Aorta (tissue), 5 donors: ENCODE results near the gene SEC61A1. TPM values are rescaled to one million over a fixed set of nuclear protein-coding genes. Genes with fewer than 3 reads are reported as not detected.

Experiments used
- ATAC-seq: fragments of 200-7000 bp; cut with Tn5 transposase; one replicate; pipeline ENCODE4 v1.9.1; 2022; ENCODE audit warnings: moderate library complexity; ENCODE audit not compliant: low FRiP score
- DNase-seq, 2 donors: peaks; one replicate each; pipeline ENCODE4 v3.0.0-alpha.2; 2020
- H3K27ac ChIP-seq, 2 donors: one replicate each; pipeline ENCODE4 v1.5.1; 2013; ENCODE audit warnings: low read length in 2 of 2, mild to moderate bottlenecking in 2 of 2, moderate library complexity in 2 of 2, control low read depth in 1 of 2, inconsistent platforms in 1 of 2, low read depth in 1 of 2
- H3K27me3 ChIP-seq, 2 donors: one replicate each; pipeline ENCODE4 v1.6.1; 2013; ENCODE audit warnings: control low read depth in 1 of 2, low read length in 1 of 2, mild to moderate bottlenecking in 1 of 2, moderate library complexity in 1 of 2; ENCODE audit not compliant: insufficient read depth in 2 of 2, control insufficient read depth in 1 of 2
- H3K36me3 ChIP-seq, 2 donors: one replicate each; pipeline ENCODE4 v1.6.1; 2013; ENCODE audit warnings: control low read depth in 1 of 2, low read length in 1 of 2, mild to moderate bottlenecking in 1 of 2; ENCODE audit not compliant: insufficient read depth in 2 of 2, control insufficient read depth in 1 of 2
- H3K4me1 ChIP-seq, 2 donors: one replicate each; pipeline ENCODE4 v1.6.1; 2013; ENCODE audit warnings: low read length in 2 of 2, control low read depth in 1 of 2, mild to moderate bottlenecking in 1 of 2, moderate library complexity in 1 of 2; ENCODE audit not compliant: insufficient read depth in 2 of 2, control insufficient read depth in 1 of 2
- H3K4me3 ChIP-seq, 2 donors: one replicate each; pipeline ENCODE4 v1.5.1; 2013; ENCODE audit warnings: low read length in 2 of 2, control low read depth in 1 of 2, mild to moderate bottlenecking in 1 of 2
- H3K9me3 ChIP-seq: one replicate; pipeline ENCODE4 v1.6.1; 2013; ENCODE audit warnings: mild to moderate bottlenecking, low read length; ENCODE audit not compliant: control insufficient read depth
- WGBS, 2 donors: extraction: QIAGEN DNeasy Blood & Tissue Kit; methylation state at CpG; one replicate each; pipeline ENCODE4 v1.1.7; 2013; 5-methylcytosine and 5-hydroxymethylcytosine counted together
- intact Hi-C, 2 donors: fragments of 100-400 bp; cut with DNase I; formaldehyde crosslinking; loops; one replicate each; pipeline versions ENCODE4 v1.14.2 to v1.15.0; 2022
- long read RNA-seq, 2 donors: library from polyadenylated mRNA; unstranded; transcript quantifications; one replicate each; pipeline ENCODE4 v2.0.0, GENCODE V29; 2020 to 2021
- polyA plus RNA-seq, 2 donors: library from polyadenylated mRNA; stranded (reverse); fragments of 200-250 nt; gene quantifications; one replicate each; pipeline ENCODE4 v1.2.3, GENCODE V29; 2013
- total RNA-seq, 2 donors: library from RNA; stranded (reverse); fragmentation: NEBNext Ultra II Directional; extraction: Animal tissue kit (Norgen Biotek cat#: 25700); gene quantifications; one replicate each; pipeline ENCODE4 v1.2.1, GENCODE V29; 2021
- donor health status: healthy with polysubstance abuse.
- donor health status: Bipolar disorder and iron deficiency.
- donor health status: DM: no; HTN: no; CAD: no.
- donor health status: DM: no; HTN: no; CAD: no.
- donor health status: DM: yes; HTN: yes; CAD: no.

The SEC61A1 gene
- total RNA-seq (100 to 1,000 TPM; 156 to 172 TPM), polyA plus RNA-seq (100 to 1,000 TPM in 1 of 2 donors, 10 to 100 TPM in 1; 33.6 to 127 TPM)
- long read RNA-seq, donor 1, transcript SEC61A1-201 (12 exons, 3,635 nt) = major isoform, 142 of 518 reads
- long read RNA-seq, donor 1, transcript SEC61A1-207 (2 exons, 555 nt) = minor isoform, 5 of 518 reads
- long read RNA-seq, donor 1, partial matches to known transcripts = 357 of 518 reads
- long read RNA-seq, donor 1, other reads (novel, unspliced or antisense) = 14 of 518 reads
- long read RNA-seq, donor 2, transcript SEC61A1-201 (12 exons, 3,635 nt) = major isoform, 79 of 199 reads
- long read RNA-seq, donor 2, partial matches to known transcripts = 108 of 199 reads
- long read RNA-seq, donor 2, other reads (novel, unspliced or antisense) = 10 of 199 reads

- ATAC-seq = peak; percentile 98
- peak; percentile 97 to 98 for DNase-seq
- Histone ChIP-seq H3K9me3 (no peaks in the 10 kb centered on the region), H3K27me3 (no peaks in the 10 kb centered on the region), H3K36me3 (peaks cover 0 to 2% of the 10 kb centered on the region in 2 donors), H3K4me3 (peak within 1 kb of the TSS; percentile 62 to 99), H3K4me1 (peaks cover 3 to 16% of the 10 kb centered on the region in 2 donors), H3K27ac (peak within 1 kb of the TSS; percentile 74 to 91)
- WGBS, 2 donors = 1% methylated on average over 90 of the region's 90 CpGs
- intact Hi-C loops = loop anchor here in 1 of 2 donors (10.0 kb wide), 2 partner anchors 377 to 457 kb away; partner anchors contain the start of genes ABTB1, MCM2 and TPRA1
These were observed at the start of gene SEC61A1 for GRCh38 chr3:128051837-128052594. Gene SEC61A1, plus strand, starts transcription at chr3:128052437. Its CDS starts 116 bp downstream, at chr3:128052553.

DNA sequence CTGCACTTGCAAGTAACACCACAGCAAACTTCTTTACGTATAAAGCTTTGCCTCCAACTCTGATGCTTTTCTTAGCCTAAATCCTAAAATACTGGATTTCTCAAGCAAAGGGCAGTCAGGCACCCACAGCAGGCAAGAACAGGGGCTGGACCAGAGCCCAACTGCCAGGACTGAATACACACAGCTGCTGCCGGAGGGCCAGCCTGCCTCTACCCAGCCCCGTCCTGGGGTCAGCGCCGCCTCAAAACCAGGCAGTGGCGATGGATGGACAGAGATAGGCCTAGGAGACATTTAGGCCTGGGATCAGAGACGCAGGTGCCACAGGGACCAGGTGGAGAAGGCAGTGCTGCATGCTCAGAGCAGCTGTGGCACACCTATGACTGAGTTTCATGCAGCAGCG lies 47.6 kb upstream of the SEC61A1 start:
- intact Hi-C loops = no loop called here
- Histone ChIP-seq H3K4me1 (no peaks in the 10 kb centered on the region), H3K4me3 (no peak overlapping the region), H3K36me3 (no peaks in the 10 kb centered on the region), H3K27ac (no peak overlapping the region), H3K27me3 (no peaks in the 10 kb centered on the region), H3K9me3 (peaks cover under 1% of the 10 kb centered on the region)
- ATAC-seq = no peak
- 63 to 65% methylated on average over 8 of the region's 8 CpGs for WGBS, 2 donors
- DNase-seq = no peak

DNA sequence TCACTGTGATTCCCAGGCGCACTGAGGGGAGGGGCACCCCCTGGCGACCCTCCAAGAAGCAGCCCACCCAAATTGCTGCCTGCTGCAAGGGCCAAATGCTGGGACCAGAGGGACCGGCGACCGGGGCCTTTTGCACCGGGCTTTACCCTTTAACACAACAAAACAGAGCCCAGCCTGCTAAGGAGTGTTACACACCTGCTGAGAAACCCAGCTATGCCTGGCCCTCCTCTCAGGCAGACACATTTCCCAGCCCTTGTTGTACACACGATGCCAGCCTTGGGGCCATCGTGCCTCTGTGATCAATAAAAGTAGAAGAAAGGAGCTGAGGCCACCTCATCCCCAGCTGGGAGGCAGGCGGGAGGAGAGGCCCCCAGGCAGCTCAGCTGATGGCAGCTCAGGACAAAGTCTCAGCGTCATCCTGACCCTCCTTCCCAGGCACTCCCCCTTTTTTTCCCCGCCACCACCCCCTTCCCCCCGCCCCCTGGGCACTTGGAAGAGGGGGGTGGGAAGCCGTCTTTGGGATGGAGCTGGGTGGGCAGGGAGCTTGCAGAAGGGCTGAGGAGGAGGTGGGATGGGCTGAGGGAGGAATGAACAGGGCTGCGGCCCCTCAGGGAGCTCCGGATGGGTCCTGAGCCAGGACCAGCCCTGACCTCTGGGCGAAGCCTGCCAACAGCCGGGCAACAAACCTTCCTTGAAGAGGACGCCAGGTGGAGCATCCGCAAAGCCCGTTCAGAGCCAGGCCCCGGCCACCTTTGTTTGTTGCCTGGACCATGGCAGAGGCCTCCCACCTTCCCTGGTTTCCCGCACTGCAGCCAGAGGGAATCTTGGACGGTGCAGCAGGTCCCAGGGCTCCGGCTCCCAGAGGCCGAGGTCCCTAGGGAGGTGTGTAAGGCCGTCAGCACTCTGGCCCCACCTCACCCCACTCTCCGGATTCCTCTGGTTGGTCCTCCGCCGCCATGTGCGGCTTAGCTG lies 45.9 kb upstream of the SEC61A1 start:
- Histone ChIP-seq H3K27me3 (peaks cover 0 to 2% of the 10 kb centered on the region in 2 donors), H3K4me3 (no peak overlapping the region), H3K27ac (peak overlapping the region in 1 of 2 donors; percentile 35), H3K9me3 (no peaks in the 10 kb centered on the region), H3K36me3 (no peaks in the 10 kb centered on the region), H3K4me1 (no peaks in the 10 kb centered on the region)
- ATAC-seq = peak; percentile 72
- peak; percentile 63 to 87 for DNase-seq
- intact Hi-C loops = no loop called here
- 37% methylated on average over 21 to 30 of the region's 30 CpGs for WGBS, 2 donors

DNA sequence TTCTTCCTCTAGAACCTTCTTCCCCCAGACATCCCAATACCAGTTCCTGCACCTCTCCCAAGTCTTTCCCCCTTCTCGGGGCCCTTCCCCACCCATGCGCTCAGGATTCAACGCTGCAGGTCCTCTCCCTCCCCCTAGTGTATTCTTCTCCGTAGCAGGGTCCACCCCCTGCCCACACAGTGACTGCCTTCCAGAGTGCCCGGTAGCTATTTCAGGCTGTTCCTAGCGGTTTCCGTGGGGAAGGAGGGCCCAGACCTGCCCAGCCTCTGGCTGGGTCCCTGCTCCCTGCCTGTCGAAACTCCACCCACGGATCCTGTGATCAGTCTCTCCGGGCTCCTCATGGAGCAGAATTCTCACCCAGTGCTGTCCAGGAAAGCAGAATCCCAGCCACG lies 45.2 kb upstream of the SEC61A1 start:
- Histone ChIP-seq H3K9me3 (no peaks in the 10 kb centered on the region), H3K4me1 (no peaks in the 10 kb centered on the region), H3K27ac (peak overlapping the region in 1 of 2 donors; percentile 35), H3K36me3 (no peaks in the 10 kb centered on the region), H3K27me3 (peaks cover 0 to 3% of the 10 kb centered on the region in 2 donors), H3K4me3 (no peak overlapping the region)
- DNase-seq (peak; percentile 64 to 86), ATAC-seq (peak; percentile 75)
- WGBS, 2 donors = 12 to 21% methylated on average over 11 of the region's 11 CpGs
- intact Hi-C loops = no loop called here

DNA sequence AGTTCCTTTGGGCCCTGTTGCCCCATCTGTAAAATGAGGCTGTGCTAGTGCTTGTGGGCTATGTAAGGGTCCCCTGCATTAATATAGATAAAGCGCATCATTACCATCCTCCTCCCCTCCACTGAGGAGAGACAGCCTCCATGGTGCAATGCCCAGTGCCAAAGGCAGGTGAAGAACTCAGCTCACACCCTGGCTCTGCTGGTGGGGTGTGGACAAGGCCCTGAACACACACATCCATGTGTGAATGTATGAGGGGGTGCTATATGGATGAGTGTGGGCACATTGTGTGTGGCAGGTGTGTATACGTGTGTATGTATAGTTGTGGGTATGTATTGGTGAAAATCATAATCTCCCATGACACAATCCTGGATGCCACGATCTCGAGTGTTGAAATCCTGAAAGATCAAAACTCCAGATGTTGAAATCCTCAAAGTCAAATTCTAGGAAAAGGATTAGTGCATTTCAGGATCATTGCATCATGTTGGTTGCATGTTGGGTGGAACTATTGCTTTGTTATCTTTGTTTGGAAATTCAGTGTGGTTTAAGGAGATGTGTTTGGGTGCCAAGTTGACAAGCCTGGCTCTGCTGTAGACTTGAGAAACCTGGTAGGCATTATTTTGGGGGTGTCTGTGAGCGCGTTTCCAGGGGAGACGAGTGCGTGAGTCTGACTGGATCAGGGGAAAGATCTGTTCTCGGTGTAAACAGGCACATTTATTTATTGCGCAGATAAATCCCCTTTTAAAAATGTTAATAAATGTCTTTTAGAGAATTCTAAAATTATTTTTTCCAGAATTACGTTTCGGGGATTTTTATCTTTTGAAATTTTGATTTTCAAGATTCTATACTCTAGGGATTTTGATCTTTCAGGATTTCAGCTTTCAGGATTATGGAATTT lies 42.0 kb upstream of the SEC61A1 start:
- no peaks in the 10 kb centered on the region for H3K4me1 ChIP-seq
- no peak overlapping the region for H3K27ac ChIP-seq
- no peaks in the 10 kb centered on the region for H3K9me3 ChIP-seq
- WGBS, 2 donors = 92 to 94% methylated on average over 12 of the region's 12 CpGs
- no peaks in the 10 kb centered on the region for H3K36me3 ChIP-seq
- intact Hi-C loops = no loop called here
- H3K27me3 ChIP-seq = peaks cover 0 to 3% of the 10 kb centered on the region in 2 donors
- ATAC-seq (no peak), DNase-seq (no peak)
- H3K4me3 ChIP-seq = no peak overlapping the region

DNA sequence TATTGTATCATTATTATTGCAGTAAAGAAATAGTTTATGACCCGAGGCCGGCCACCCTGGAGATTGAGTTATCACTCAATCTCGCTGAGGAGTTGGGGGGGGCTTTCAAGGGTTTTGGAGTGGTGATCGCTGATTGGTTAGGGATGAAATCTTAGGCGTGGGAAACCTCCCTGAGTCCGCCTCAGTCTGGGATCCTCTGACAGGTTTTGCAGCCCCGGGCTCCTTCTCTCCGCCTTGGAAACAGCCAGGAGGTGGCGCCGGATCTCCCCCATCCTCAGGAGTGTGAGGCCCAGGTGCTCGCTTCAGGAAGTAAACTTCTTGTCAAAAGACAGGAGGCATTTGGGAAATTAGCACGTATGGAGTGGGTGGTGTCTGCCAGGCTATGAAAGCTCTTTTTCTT lies 41.1 kb upstream of the SEC61A1 start:
- Histone ChIP-seq H3K27me3 (peaks cover 0 to 3% of the 10 kb centered on the region in 2 donors), H3K4me3 (no peak overlapping the region), H3K4me1 (no peaks in the 10 kb centered on the region), H3K27ac (no peak overlapping the region), H3K9me3 (no peaks in the 10 kb centered on the region), H3K36me3 (no peaks in the 10 kb centered on the region)
- ATAC-seq (no peak), DNase-seq (no peak)
- intact Hi-C loops = no loop called here
- 9 to 10% methylated on average over 12 of the region's 12 CpGs for WGBS, 2 donors

GRCh38 chr3:128012050-128012449 lies 40.2 kb upstream of the SEC61A1 start:
- 91 to 92% methylated on average over 14 of the region's 14 CpGs for WGBS, 2 donors
- H3K9me3 ChIP-seq = no peaks in the 10 kb centered on the region
- peaks cover 0 to 3% of the 10 kb centered on the region in 2 donors for H3K27me3 ChIP-seq
- no peak for ATAC-seq
- H3K36me3 ChIP-seq = no peaks in the 10 kb centered on the region
- H3K4me1 ChIP-seq = no peaks in the 10 kb centered on the region
- no peak for DNase-seq
- intact Hi-C loops = no loop called here
- no peak overlapping the region for H3K4me3 ChIP-seq
- H3K27ac ChIP-seq = no peak overlapping the region
